Hepatocyte (in vitro differentiated cells): ENCODE measurements around the gene ERBB4. TPM values are rescaled to one million over a fixed set of nuclear protein-coding genes. Genes with fewer than 3 reads are reported as not detected.

Experiments used
- DNase-seq: peaks from one replicate; pipeline ENCODE4 v3.0.0-alpha.2; 2016; ENCODE audit warnings: low spot score
- H2AFZ ChIP-seq: fragments of 200-600 bp; sonication (generic); 2 replicates; pipeline ENCODE4 v1.6.0; 2016; ENCODE audit warnings: antibody characterized with exemption, mild to moderate bottlenecking
- H3K27ac ChIP-seq: fragments of 200-600 bp; sonication (generic); 2 replicates; pipeline ENCODE4 v1.5.1; 2016; ENCODE audit warnings: mild to moderate bottlenecking
- H3K27me3 ChIP-seq: fragments of 200-600 bp; sonication (generic); 2 replicates; pipeline ENCODE4 v1.6.1; 2016
- H3K36me3 ChIP-seq: fragments of 200-600 bp; sonication (generic); replicated peaks from 2 replicates; pipeline ENCODE4 v1.5.1; 2016; ENCODE audit warnings: low read depth; ENCODE audit not compliant: insufficient read depth
- H3K4me1 ChIP-seq: fragments of 200-600 bp; sonication (generic); 2 replicates; pipeline ENCODE4 v1.5.1; 2016; ENCODE audit warnings: mild to moderate bottlenecking, moderate library complexity; ENCODE audit not compliant: insufficient read depth
- H3K4me2 ChIP-seq: fragments of 200-600 bp; sonication (generic); 2 replicates; pipeline ENCODE4 v1.6.0; 2016
- H3K4me3 ChIP-seq: fragments of 200-600 bp; sonication (generic); 2 replicates; pipeline ENCODE4 v1.5.1; 2016; ENCODE audit warnings: mild to moderate bottlenecking
- H3K79me2 ChIP-seq: fragments of 200-600 bp; sonication (generic); 2 replicates; pipeline ENCODE4 v1.6.0; 2017; ENCODE audit warnings: mild to moderate bottlenecking
- H3K9me2 ChIP-seq: fragments of 200-600 bp; sonication (generic); replicated peaks from 2 replicates; pipeline ENCODE4 v1.6.0; 2017; ENCODE audit warnings: mild to moderate bottlenecking; ENCODE audit not compliant: insufficient read depth
- H3K9me3 ChIP-seq: fragments of 200-600 bp; sonication (generic); 2 replicates; pipeline ENCODE4 v1.5.1; 2016; ENCODE audit warnings: low read depth, mild to moderate bottlenecking
- H4K20me1 ChIP-seq: fragments of 200-600 bp; sonication (generic); 2 replicates; pipeline ENCODE4 v1.6.0; 2016; ENCODE audit warnings: mild to moderate bottlenecking; ENCODE audit not compliant: insufficient read depth, poor library complexity, severe bottlenecking
- CTCF ChIP-seq: fragments of 200-600 bp; sonication (generic); IDR thresholded peaks from 2 replicates; pipeline ENCODE4 v1.5.1; 2016; ENCODE audit warnings: antibody characterized with exemption, mild to moderate bottlenecking; ENCODE audit not compliant: poor library complexity
- EZH2 ChIP-seq: fragments of 200-600 bp; sonication (generic); IDR thresholded peaks from 2 replicates; pipeline ENCODE4 v1.6.1; 2016; ENCODE audit warnings: antibody characterized with exemption, mild to moderate bottlenecking, borderline replicate concordance
- EZH2phosphoT487 ChIP-seq: fragments of 200-600 bp; sonication (generic); IDR thresholded peaks from one replicate; pipeline ENCODE4 v1.6.1; 2018; ENCODE audit warnings: antibody characterized with exemption, mild to moderate bottlenecking, low read depth, moderate library complexity; ENCODE audit not compliant: unreplicated experiment, severe bottlenecking
- WGBS: methylation state at CpG from one replicate; pipeline ENCODE4 v1.1.6; 2016; ENCODE audit warnings: low lambda C conversion rate; ENCODE audit errors: missing lambda C conversion rate; 5-methylcytosine and 5-hydroxymethylcytosine counted together
- polyA plus RNA-seq: library from polyadenylated mRNA; unstranded; fragments of >200 nt; fragmentation: Nextera tagmentation; extraction: Ambion mirVana; gene quantifications from 2 replicates; pipeline ENCODE4 v1.2.1, GENCODE V29; 2016
- total RNA-seq: library from RNA; depleted of rRNA; stranded (reverse); fragments of >200 nt; gene quantifications from 2 replicates; pipeline ENCODE4 v1.2.3, GENCODE V29; 2014

The ERBB4 gene
- total and polyA plus RNA-seq, 2 experiments from 2014 or later, result 3.4 to 3.9 TPM

GRCh38 chr2:211833582-211834279, 704.9 kb downstream of the ERBB4 start:
- Histone ChIP-seq H3K27ac (no peak overlapping the region), H4K20me1 (no peaks in the 10 kb centered on the region), H3K9me3 (no peaks in the 10 kb centered on the region), H3K79me2 (no peaks in the 10 kb centered on the region), H3K4me1 (no peaks in the 10 kb centered on the region), H3K36me3 (no peaks in the 10 kb centered on the region), H3K4me3 (no peak overlapping the region), H2AFZ (no peak overlapping the region), H3K9me2 (peaks cover 4% of the 10 kb centered on the region), H3K4me2 (no peak overlapping the region), H3K27me3 (no peaks in the 10 kb centered on the region)
- TF ChIP-seq CTCF (no peak), EZH2phosphoT487 (no peak), EZH2 (no peak)
- DNase-seq, result no peak
- 93% methylated on average over 4 of the region's 4 CpGs for WGBS

GRCh38 chr2:211829725-211830124, 708.9 kb downstream of the ERBB4 start:
- Histone ChIP-seq H3K4me1 (no peaks in the 10 kb centered on the region), H2AFZ (no peak overlapping the region), H3K9me3 (no peaks in the 10 kb centered on the region), H3K27ac (no peak overlapping the region), H3K4me2 (no peak overlapping the region), H3K27me3 (no peaks in the 10 kb centered on the region), H3K4me3 (no peak overlapping the region), H3K36me3 (no peaks in the 10 kb centered on the region), H4K20me1 (no peaks in the 10 kb centered on the region), H3K79me2 (no peaks in the 10 kb centered on the region), H3K9me2 (no peaks in the 10 kb centered on the region)
- WGBS, result 89% methylated on average over 3 of the region's 3 CpGs
- DNase-seq, result no peak
- TF ChIP-seq EZH2 (no peak), EZH2phosphoT487 (no peak), CTCF (no peak)

- H3K27me3 ChIP-seq, result no peaks in the 10 kb centered on the region
- no peak overlapping the region for H2AFZ ChIP-seq
- DNase-seq, result no peak
- TF ChIP-seq EZH2, result no peak
- no peak for TF ChIP-seq CTCF
- TF ChIP-seq EZH2phosphoT487, result no peak
- no peaks in the 10 kb centered on the region for H3K79me2 ChIP-seq
- H3K36me3 ChIP-seq, result no peaks in the 10 kb centered on the region
- no peak overlapping the region for H3K4me3 ChIP-seq
- no peaks in the 10 kb centered on the region for H4K20me1 ChIP-seq
- H3K9me3 ChIP-seq, result no peaks in the 10 kb centered on the region
- no peak overlapping the region for H3K4me2 ChIP-seq
- 73% methylated on average over 7 of the region's 7 CpGs for WGBS
- no peak overlapping the region for H3K27ac ChIP-seq
- H3K4me1 ChIP-seq, result no peaks in the 10 kb centered on the region
- H3K9me2 ChIP-seq, result no peaks in the 10 kb centered on the region
These were observed 714.6 kb downstream of the ERBB4 start for GRCh38 chr2:211823886-211824479.
